Measurements from ENCODE around the gene LRRC38.
"Not testable (repeated sequence)": the region's sequence is repeated elsewhere in the genome, so short reads cannot be mapped to it uniquely, and the experiment has no call there.

Gene LRRC38

DNA sequence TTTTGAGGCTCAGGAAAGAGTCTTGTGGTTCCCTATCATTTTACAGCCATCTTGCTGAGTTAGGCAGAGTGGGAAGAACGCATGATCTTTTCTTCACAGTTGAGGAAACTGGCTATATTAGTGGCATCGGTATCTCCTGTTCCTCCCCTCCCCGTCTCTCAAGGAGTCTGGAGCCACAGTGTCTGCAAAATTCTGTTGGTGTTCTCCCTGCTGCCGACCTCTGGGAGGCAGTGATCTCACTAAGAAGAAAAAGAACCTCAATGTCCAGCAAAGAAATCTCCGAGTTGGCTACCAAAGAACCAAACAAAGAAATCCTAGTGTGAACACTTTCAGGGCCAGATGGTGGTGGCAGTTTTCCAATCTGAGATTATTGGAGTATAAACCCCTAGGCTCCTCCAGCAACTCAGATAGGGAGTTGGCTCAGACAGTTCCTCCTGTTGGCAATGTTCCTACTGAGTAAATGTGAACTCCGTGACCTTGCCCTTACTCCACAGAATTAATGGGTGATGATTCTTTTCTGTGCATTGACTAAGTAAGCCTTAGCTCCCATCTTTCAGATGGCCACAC is 62.3 kb downstream of the LRRC38 start:
- DNase-seq = no peak

DNA sequence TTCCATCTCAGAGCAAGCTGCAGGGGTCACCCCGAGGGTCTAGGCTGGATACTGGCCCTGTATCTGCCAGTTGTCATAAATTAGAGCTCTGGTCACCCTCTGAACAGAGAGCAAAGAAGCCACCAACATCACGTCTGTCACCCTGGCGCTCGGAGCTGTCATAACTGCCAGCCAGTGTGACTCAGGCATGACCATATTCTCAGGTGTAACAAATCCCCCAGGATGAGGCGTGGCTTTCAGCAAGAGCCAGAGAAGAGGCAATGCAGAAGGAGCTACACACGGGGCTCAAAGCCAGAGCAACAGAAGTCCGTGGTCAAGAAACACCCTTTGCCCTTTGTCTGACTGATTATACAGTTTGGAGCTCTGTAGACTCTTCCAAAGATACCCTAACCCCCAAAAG is 63.6 kb downstream of the LRRC38 start:
- DNase-seq = no peak

DNA sequence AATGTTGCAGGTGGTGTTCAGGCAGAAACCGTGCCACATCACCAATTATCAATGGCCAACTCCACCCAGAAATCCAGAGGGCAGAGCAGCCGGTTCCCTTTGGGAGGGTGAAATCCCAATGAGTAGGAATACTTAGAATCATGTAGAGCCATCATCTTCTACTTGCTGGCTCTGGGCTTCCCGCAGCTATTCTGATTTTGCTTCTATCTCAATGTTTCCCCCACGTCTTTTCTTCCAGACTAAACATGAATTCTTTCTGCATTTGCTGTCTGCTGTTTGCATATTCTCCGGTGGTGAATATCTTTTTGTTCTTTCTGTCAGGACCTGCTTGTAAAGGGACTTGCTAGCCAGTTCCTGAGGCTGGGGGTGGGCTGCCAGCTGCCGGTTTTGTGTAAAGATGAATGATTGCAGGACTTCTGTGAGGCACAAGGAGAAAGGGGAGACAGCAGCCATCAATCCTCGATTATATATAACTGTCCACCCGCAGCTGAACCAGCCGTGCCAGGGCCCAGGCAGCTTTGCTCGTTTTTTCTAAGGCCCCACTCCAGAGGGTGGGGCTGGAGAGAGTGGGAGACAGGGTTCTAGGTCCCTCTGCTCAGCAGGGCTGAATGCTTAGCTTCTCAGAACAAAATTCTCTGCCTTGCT is 70.3 kb downstream of the LRRC38 start:
- no peak for DNase-seq

DNA sequence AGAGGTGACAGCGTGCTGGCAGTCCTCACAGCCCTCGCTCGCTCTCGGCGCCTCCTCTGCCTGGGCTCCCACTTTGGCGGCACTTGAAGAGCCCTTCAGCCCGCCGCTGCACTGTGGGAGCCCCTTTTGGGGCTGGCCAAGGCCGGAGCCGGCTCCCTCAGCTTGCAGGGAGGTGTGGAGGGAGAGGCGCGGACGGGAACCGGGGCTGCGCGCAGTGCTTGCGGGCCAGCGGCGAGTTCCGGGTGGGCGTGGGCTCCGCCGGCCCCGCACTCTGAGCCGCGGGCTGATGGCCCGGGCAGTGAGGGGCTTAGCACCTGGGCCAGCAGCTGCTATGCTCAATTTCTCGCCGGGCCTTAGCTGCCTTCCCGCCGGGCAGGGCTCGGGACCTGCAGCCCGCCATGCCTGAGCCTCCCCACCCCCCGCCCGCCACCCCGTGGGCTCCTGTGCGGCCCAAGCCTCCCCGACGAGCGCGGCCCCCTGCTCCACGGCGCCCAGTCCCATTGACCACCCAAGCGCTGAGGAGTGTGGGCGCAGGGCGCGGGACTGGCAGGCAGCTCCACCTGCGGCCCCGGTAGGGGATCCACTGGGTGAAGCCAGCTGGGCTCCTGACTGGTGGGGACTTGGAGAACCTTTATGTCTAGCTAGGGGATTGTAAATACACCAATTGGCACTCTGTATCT is 74.6 kb downstream of the LRRC38 start:
- DNase-seq = not testable (repeated sequence)

DNA sequence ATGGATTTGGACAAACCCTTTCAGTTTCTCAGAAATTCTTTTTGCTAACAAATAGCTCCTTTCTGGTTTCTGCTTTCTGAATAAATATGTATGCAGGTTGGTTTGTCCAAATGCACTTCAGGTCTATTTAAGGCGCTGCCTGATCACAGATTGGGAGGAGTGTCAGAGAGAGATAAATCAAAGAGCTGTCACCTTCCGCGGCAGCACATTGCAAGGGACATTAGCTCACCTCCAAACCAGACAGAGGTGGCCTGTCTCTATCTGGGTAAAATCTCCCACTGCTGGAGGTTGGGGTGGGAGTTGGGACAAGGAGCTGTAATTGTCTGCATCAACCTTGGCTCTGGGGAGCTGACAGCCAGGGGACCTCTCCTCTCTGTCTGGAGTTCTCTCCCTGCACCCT is 78.3 kb downstream of the LRRC38 start:
- DNase-seq = no peak

DNA sequence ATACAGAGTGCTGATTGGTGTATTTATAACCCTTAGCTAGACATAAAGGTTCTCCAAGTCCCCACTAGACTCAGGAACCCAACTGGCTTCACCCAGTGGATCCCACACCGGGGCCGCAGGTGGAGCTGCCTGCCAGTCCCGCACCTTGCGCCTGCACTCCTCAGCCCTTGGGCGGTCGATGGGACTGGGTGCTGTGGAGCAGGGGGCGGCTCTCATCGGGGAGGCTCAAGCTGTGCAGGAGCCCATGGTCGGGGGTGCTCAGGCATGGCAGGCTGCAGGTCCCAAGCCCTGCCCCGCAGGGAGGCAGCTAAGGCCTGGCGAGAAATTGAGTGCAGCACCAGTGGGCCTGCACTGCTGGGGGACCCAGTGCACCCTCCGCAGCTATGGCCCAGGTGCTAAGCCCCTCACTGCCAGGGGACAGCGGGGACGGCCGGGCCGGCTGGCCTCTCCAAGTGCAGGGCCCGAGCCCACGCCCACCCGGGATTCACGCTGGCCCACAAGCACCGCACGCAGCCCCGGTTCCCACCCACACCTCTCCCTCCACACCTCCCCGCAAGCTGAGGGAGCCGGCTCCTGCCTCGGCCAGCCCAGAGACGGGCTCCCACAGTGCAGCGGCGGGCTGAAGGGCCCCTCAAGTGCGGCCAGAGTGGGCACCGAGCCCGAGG is 80.0 kb downstream of the LRRC38 start:
- DNase-seq = not testable (repeated sequence)

DNA sequence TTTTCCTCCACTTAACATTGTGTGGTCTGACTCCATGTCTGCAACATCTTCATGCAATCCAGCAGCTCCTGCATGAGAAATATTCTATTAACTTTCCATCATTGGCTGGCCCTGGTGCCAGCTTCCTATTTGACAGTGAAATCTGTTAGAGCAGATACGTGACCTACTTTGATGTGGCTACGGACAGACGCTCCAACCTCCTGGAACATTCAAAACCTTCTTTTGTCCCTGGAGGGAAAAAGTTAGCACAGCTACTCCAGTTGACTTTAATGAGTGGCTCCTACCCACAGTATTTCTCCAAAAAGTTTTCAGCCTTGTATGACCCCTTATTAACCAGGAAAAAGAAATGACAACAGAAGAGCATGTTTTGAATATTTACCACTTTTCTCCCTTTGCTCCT is 81.6 kb downstream of the LRRC38 start:
- no peak for DNase-seq

DNA sequence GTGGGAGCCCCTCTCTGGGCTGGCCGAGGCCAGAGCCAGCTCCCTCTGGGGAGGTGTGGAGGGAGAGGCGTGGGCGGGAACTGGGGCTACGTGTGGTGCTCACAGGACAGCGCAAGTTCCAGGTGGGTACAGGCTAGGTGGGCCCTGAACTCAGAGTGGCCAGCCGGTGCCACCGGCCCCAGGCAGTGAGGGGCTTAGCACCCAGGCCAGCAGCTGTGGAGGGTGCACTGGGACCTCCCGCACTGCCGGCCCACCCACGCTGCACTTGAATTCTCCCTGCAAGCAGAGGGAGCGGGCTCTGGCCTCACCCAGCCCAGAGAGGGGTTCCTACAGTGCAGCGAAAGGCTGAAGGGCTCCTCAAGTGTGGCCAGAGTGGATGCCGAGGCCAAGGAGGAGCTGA is 83.3 kb downstream of the LRRC38 start:
- DNase-seq = no peak
